ENCODE measurements around the gene ITIH5.

DNA sequence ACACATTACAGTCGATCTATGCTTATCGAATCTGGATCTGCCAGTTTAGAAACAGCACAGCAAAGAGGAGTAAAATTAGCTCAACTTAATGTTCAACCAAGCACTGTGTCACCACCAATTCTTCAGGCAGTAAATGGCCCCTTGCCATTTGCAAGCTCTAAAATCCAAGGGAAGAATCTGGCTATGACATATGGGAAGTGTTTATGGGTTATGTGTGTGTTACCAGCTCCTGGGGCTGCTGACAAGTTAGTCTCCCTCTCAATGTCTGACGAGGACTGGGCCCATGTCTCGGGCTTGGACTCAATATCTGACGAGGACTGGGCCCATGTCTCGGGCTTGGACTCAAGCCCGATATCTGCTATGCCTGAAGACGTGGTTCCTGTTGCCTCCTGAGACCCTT lies 30.7 kb upstream of the ITIH5 start:
- TF ChIP-seq, protein P1, sequence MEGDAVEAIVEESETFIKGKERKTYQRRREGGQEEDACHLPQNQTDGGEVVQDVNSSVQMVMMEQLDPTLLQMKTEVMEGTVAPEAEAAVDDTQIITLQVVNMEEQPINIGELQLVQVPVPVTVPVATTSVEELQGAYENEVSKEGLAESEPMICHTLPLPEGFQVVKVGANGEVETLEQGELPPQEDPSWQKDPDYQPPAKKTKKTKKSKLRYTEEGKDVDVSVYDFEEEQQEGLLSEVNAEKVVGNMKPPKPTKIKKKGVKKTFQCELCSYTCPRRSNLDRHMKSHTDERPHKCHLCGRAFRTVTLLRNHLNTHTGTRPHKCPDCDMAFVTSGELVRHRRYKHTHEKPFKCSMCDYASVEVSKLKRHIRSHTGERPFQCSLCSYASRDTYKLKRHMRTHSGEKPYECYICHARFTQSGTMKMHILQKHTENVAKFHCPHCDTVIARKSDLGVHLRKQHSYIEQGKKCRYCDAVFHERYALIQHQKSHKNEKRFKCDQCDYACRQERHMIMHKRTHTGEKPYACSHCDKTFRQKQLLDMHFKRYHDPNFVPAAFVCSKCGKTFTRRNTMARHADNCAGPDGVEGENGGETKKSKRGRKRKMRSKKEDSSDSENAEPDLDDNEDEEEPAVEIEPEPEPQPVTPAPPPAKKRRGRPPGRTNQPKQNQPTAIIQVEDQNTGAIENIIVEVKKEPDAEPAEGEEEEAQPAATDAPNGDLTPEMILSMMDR (IDR thresholded peaks at IDR 0.05; ENCODE audit: poor library complexity, severe bottlenecking), result no peak
- TF ChIP-seq POLR2AphosphoS5 (IDR thresholded peaks at IDR 0.05), result no peak
- TF ChIP-seq EZH2 (IDR thresholded peaks at IDR 0.05; ENCODE audit: borderline replicate concordance, insufficient read depth, low read length, poor library complexity, severe bottlenecking), result no peak
- no peak for TF ChIP-seq MXI1 (conservative IDR thresholded peaks at IDR 0.05; ENCODE audit: poor library complexity, severe bottlenecking)
- TF ChIP-seq RAD21 (conservative IDR thresholded peaks at IDR 0.05), result no peak
